Upper lobe of left lung (tissue), 4 donors: ENCODE data around the gene GH2.
"Not testable (repeated sequence)": the region's sequence is repeated elsewhere in the genome, so short reads cannot be mapped to it uniquely, and the experiment has no call there.

Experiments
- CTCF ChIP-seq, 6 experiments: fragments of 450-650 bp in 4 of 6; fragments of 200-600 bp in 2 of 6; sonication (generic) in 2 of 6; IDR thresholded peaks; one replicate each; pipeline ENCODE4 v1.5.1; 2016 to 2019; ENCODE audit warnings: antibody characterized with exemption in 6 of 6
- EP300 ChIP-seq, 4 donors: sonication (generic); formaldehyde crosslinking; IDR thresholded peaks; one replicate each; pipeline ENCODE4 v1.5.1; 2017; ENCODE audit warnings: antibody characterized with exemption in 4 of 4, control low read depth in 2 of 4
- POLR2A ChIP-seq, 4 donors: fragments of 450-650 bp; IDR thresholded peaks; one replicate each; pipeline ENCODE4 v1.5.1; 2016 to 2017; ENCODE audit warnings: antibody characterized with exemption in 4 of 4, mild to moderate bottlenecking in 2 of 4

DNA sequence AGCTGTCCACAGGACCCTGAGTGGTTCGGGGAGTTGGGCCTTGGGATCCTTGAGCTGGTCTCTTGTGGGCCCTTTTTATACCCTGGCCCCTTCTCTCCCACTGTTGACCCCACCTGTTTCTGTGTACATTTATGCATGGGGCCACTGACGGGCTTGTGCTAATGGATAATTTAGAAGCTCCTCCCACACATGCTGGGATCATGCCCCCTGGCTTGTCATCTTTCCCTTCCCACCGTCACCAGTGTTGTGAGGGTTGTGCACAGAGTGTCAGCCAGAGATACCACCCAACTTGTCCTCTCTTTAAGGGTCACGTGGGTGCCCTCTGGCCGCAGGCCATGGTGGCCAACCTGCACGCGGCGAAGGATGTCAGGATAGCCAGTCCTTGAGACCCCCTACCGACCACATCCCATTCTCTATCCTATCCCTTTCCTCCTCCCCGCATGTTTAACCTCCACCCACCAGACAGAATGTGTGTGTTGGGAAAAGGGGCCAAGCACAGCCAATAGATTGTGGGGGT is 37.1 kb upstream of the GH2 start, which contains the start of gene GH1:
- TF ChIP-seq CTCF, POLR2A, EP300 (IDR thresholded peaks at IDR 0.05): not testable (repeated sequence)
